GM21367 (cell line): ENCODE measurements around the gene PBXIP1.

Experiments used
- ATAC-seq: cut with Tn5 transposase; IDR thresholded peaks from one replicate; pipeline ENCODE4 v1.9.1; 2021; ENCODE audit not compliant: unreplicated experiment

PBXIP1 gene

DNA sequence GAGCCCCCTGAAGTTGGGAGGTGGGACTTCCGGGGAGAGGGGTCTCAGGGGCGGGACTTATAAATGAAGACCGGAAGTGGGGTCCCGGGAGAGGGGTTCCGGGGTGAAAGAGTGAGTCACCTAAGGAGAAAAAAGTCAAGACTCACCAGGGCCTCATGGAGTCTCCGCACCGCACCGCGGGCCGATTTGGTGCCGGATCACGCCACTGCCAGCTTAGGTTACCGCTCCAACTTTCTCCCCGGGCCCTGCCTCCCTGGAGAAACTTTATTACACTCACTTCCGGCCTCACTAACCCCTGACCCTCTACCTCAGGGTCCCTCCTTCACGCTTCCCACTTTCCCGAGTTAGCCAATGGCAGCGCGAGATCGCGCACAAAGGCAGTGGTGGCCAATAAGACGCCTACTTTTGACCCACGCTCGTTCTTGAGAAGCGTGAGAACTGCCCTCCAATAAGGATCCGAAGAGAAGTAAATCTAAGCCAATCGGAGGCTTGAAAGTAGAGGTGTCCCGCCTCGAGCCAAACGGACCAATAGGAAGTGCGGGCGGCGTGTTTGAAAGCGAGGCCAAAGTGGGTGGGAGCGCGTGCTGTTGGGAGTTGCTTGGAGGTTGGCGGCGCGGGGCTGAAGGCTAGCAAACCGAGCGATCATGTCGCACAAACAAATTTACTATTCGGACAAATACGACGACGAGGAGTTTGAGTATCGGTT, 18.4 kb upstream of the PBXIP1 start, which contains the start of gene CKS1B:
Gene CKS1B, plus strand, starts transcription at position 580 of the 706 bp plus-strand sequence. Its CDS starts 65 bp downstream, at position 645.
- peak; percentile 72 for ATAC-seq

DNA sequence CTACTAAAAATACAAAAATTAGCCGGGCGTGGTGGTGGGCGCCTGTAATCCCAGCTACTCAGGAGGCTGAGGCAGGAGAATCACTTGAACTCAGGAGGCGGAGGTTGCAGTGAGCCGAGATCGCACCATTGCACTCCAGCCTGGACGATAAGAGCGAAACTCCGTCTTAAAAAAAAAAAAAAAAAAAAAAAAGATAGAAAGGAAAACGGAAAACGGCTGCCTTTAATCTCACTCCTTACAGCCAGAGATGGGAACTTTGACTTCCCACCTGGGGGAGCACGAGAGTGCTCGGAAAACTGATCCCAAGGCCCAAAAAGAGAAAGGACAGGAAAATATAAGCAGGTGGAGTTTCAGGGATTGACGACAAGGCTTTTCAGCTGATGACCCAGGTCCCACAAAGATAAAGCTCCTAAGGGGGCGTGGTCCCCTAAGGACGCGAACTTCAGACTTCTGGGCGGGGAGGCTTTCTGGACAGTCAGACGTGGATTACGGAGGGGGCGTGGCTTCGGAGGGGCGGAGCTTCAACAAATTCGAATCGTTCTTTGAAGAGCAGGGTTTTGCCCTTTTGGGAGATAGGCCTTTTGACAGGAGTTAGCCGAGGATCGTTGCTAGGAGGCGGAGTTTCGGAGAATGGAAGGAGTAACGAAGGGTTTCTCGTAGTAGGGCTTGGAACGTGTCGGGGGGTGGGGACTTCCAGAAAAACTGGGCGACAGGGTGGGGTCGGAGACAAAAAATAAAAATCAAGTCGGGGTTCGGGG, 17.6 kb upstream of the PBXIP1 start:
- ATAC-seq: peak; percentile 10

DNA sequence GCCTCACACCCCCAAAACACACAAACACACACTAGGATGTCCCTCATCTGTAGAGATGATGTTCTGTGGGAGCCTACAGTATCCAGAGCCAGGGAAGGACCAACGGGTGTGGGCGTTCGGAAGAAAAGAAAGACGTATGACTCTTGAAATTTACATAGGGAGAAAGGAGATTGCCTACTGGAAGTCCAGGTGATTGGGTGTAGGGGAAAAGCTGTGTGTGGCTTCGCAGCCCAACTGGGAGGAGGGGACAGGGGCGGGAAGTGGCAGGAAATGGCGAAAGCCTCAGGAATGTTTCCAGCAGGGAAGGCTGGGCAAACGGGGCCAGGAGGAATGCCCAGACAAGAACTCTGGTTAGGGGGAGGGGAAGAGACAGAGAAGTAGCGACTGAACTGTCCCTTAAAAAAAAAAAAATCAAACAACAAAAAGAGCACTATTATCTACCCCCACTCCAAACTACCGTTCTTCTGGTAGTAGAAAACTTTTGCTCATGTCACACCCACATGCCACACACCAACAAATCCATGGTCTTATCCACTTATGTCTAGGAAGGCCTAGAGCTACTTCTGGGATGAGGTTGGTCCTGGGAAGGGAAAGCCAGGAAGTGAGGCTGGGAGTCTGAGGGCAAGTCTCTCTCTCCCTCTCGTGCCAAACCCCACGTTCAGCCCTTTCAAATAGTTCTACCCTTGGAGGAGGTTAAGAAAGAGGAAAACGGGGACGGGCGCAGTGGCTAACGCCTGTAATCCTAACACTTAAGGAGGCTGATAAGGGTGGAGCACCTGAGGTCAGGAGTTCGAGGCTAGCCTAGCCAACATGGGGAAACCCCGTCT, 16.8 kb upstream of the PBXIP1 start:
- no peak for ATAC-seq

DNA sequence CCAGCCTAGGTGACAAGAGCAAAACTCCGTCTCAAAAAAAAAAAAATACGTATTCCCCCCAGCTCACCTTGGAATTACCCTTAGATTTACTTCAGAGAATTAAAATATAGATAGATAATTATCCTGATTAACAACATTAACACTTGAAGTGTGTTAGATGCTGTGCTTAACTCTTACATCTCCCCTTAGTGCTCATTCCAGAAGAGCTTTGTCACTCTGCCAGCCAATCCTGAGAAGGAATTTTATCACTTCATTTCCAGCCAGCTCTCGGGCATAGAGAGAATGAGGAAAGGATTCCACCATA, 16.3 kb upstream of the PBXIP1 start:
- no peak for ATAC-seq

DNA sequence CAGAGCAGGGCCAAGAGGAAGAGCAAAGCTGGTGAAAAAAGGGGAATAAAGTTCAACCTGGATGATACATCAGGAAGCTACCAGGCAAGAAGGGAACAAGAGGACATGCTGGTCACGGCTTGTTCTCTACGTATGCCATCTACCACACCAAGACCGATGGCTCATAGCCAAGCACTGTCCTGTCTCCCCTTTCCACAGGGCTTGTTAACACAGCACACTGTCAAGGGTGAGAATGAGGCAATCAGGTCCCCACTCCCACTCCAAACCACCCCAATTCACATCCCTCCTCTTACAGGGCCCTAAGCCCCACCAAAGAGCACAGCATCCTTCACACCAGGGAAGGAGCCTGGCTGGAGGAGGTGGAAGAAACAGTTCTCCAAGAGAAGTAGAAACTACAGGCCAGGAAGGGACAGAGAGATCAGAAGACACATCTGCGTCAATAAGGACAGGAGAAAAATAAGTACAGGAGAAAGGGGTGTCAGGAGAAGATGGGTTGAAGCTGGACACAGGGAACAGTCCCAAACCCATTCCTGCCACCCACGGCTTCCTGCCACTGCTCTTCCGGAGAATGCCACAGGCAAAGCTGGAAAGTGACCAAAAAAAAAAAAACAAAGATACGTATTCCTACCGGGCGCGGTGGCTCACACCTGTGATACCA, 15.6 kb upstream of the PBXIP1 start:
- ATAC-seq: no peak

DNA sequence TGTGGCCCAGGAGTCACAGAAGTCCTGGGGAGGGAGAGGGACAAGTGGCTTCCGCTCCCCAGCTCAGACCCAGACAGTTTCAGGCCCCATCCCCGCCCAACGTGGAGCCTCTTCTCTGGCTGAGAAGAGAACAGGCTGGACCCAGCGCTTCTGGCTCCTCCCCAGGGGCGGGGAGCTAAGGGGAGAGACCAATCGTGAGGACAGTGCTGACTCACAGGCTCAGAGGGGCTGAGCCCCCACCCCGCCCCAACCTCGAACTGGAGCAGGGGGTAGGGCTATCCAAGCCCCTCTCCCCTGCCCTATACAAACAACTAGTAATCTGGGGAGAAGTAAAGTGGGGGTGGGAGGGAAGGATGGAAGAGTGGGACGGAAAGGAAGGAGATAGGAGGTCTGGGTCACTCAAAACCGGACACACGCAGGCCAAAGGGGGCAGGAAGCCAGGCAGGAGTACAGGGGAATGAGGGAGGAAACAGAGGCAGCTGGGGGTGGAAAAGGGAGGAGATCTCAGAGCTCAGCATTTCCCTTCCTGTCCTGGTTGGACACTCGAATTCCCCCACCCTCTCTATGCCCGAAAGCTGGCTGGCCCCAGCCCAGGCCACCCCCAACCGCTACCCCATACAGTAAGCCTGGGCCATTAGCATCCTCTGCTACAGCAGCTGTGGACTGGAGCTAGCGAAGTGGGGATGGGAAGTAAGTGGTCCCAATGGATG, 14.9 kb upstream of the PBXIP1 start, which contains the start of gene SHC1:
Gene SHC1, minus strand, starts transcription at position 117 of the 710 bp plus-strand sequence. CDS start 221 bp downstream, outside the sequence.
- ATAC-seq: no peak

DNA sequence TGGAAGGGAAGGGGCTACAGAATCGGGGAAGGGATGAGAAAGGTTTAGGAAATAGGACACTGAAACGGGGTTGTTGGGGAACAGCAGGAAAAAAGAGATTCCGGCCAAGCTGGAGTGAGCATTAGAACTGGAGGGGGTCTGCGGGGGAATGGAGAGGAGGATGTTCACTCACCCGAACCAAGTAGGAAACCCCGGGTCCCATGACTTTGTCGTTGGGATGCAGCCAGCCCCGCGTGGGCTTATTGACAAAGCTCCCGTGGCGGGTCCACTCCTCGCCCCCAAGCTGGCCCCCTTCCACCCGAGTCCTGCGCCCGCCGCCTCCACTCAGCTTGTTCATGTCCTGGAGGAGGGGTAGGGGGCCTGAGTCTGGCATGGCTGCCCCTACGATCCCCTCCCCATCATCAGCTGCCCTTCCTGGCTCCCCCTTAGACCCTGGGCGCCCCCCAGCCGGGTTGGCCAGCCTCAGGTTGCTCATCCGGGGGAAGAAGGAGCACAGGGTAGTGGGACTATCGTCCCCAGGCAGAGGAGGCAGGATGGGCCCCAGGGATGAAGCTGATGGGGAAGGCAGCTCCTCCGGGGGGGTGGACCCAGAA, 14.1 kb upstream of the PBXIP1 start:
- ATAC-seq: no peak

DNA sequence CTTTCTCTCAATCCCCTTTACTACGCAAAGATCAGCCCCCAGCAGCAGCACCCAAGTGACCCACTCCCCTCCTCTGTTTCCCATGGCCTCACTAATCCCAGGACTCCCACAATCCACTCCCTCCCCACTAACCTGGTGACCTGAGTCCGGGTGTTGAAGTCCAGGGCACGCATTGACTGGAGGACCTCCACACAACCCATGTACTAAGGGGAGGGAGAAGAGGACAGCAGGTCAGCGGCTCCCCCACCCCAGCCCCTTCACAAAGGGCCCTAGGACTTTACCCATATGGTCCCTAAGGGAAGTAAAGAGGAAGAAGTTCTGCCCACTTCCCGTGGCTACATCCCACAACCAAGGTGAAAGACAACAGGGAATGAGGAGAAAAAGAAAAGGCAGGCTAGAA, 13.3 kb upstream of the PBXIP1 start:
- no peak for ATAC-seq

DNA sequence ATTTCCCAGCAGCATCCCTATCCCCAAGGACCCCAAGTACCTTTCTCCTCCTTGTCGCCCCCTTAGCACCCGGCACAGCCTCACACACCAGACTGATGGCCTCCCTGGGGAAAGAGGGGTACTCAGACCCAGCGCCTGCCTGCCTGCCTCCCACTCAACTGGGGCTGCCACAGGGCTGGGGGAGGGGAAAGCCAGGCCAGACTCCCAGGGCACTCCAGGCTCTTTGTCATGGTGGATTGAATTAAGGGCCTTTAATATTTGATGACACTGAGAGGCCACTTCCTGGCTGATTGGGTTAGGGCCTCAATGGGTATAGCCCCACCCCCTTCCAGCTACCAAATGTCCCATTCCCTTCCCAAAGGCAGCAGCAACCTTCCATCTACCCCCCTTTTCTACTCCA, 12.8 kb upstream of the PBXIP1 start:
- no peak for ATAC-seq

DNA sequence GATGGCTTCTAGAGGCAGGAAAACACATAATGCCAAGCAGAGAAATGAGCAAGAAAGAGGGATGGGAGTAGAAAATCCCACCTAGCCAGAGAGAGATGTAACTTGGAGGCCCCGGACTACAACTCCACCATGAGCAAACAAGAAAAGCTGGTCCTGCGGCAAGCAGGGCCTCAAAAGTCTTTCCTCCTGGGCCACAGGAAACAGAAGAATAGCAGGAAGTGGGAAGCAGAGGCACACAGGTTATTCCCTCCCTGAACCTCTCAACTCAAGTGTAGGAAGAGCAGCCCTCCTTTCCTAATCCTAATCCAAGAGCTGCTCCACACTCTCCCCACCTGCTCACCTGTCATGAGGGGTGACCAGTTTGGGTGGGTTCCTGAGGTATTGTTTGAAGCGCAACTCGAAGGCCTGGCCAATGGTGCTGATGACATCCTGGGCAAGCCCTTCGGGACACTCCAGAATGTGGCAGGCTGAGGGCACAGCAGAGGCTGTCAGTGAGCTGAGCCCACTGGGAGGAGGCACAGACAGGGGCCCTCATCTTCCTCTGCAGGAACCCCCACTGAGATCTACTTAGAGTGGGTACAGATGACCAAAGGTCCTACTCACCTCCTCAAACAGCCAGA, 11.5 kb upstream of the PBXIP1 start:
- no peak for ATAC-seq

DNA sequence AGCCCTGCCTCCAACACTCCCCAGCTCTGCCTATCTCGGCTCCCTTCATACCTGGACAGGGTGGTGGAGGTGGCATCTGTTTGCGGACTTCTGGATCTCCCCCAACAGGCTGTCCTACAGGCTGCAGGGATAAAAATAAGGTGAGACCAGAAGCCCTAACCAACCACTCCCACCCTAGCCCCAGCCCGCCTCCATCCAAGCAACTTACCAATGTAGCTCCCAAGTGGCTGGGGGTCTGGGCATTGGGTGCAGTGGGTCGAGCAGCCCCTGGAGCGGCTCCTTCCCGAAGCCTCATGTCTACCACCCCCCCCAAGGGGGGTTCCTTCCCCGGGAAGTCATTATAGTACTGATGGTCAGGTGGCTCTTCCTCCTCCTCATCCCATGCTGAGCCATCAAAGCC, 10.2 kb upstream of the PBXIP1 start:
- ATAC-seq: no peak

DNA sequence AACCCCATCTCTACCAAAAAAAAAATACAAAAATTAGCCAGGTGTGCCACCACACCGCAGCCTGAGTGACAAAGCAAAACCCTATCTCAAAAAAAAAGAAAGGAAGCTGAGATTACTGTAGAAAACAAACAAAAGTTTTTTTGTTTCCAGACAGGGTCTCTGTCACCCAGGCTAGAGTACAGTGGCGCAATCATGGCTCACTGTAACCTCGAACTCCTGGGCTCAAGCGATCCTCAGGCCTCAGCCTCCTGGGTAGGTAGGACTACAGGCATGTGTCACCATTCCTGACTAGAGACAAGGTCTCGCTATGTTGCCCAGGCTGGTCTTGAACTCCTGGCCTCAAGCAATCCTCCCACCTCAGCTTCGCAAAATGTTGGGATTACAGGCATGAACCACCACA, 8.5 kb upstream of the PBXIP1 start:
- ATAC-seq: no peak

DNA sequence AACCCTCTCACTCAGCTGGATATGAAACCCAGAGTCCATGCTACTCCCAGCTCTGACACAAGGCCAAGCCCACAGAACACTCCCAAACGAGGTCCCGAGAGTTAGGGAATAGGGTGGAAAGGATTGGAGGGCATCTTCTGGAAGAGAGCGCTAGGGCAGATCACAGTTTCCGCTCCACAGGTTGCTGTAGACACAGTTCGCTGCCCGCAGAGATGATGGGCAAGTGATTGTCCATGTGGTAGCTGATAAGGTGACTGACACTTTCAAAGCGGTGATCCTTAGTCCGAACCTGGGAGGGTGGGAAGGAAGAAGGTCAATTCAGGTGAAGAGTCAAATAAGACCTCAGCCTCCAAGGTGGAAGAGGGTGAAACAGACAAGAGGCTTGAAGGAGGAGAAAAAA, 7.7 kb upstream of the PBXIP1 start:
- ATAC-seq: no peak

DNA sequence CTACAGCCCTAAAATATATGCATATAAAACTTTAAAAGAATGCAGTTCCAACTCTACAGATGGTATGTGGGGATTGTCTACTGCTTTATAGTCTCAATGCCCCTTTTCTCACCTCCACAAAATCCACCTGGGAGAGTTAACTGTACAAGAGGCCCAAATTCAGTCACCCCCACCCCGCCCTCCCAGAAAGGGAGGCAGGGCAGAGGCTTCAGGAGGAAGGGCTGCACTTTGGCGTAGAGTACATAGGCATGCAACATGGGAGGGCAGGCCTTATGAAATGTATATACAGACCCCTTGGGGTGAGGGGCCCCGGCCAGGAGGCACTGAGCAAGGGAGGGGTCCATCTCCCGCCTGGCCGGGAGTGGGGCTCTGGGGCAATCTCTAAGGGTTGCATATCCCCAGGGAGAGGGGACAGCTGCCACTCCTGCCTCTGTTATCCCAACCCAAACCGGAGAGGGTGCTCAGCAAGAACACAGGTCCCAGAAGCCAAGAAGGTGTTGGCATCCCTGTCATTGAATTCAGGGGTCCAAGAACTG, 7.0 kb upstream of the PBXIP1 start:
- no peak for ATAC-seq

DNA sequence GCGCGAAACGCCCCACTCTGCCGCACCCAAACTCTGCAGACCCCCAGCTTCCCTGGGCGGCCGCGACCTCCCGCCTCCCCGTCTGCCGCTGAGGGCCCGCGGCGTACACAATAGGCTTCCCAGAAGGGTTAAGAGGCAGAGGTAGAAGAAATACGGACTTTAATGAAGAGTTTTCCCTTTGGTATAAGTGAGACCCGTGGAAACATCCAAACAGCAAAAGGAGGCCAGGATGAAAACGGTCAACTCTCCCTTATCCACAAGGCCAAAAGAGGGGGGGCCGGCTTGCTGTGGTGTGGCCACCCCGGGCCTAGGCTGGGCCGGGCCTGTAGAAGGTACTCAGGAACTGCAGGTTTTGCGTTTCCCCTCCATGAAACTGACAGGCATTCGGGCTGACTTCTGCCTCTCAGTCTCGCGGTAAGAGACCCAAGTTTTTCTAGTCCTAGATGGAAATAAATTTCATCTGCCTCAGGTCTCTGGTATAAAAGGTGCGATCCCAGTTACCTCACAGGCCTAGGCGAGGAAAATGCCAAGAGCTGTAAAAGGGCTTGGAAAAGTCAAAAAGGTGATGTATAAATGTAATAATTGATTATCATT, 6.4 kb upstream of the PBXIP1 start:
- no peak for ATAC-seq

DNA sequence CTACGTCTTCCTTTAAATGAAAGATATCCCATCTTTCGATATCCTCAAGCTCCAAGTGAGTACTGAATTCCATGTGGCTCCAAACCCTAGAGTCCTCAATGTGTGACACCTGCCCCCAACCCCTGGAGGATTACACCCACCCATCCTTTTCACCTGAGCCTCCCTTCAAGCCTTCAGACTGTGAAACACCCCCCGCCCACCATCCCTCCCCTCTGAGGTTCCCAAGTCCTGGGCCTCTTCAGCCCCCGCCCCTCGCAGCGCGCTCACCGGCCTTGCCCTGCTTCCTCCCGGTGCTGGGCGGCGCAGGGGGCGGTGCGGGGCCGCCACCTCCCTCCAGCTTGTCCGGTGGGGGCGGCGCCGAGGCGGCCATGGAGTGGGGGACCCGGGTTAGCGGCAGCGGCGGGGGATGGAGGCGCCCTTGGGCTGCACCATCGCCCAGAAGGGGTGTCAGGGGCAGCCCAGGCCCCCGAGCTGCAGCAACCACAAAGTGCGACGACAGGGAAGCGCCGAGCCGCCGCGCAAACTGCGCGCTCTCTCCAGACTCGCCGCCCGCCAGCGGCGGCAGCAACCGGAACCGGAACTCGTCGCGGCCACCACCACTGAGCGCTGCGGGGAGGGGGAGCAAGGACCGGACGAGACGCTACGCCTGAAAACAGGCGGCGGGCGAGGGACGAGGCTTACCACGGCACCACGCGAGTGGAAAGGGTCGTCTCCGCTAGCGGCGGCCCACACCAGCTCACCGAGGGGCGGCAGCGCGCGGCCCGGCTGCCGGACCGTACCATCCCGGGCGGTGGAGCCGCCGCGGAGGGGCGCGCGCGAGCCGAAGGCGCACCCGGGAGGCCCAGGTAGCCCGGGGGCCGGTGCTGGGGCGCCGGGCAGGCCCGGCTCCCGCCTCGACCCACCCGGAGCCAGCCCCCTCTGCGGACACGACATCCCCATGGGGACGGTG, 5.6 kb upstream of the PBXIP1 start, which contains the start of gene PYGO2:
Gene PYGO2, minus strand, starts transcription at position 576 of the 949 bp plus-strand sequence. Its CDS starts 206 bp downstream, at position 370.
- ATAC-seq: peak; percentile 46

DNA sequence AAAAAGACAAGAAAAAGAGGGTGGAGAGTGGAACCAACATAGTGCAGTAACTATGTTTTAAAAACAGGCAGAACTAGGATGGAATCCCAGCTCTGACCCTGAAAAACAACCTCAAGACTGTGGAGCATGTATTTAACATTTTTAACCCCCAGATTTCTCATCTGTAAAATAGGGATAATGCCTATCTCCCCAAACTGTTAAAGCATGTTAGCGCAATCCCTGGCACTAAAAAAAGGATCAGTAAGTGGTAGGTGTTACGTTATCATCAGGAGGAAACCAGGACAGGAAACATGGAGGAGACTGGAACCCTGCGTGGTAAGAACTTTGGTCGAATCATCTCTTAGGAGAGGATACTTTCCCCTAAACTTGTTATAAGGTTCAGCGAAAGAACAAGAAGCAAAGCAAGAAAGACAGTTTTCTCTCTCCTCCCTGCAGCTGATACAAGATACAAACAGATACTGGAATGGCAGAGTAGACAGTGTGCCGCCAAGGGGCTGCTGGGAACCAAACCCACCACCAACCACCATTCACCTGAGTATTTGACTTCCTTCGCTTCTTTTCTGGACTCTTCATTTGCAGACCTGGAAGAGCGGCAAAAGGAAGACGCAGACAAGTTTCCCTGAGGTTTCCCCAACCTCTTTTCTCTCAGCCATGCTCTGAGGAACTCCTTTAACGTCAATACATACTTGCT, 4.7 kb upstream of the PBXIP1 start:
- ATAC-seq: no peak
